GM21737 (cell line): ENCODE results near the gene TBX3.

Source experiments
- ATAC-seq: cut with Tn5 transposase; IDR thresholded peaks from one replicate; pipeline ENCODE4 v1.9.1; 2021; ENCODE audit warnings: mild to moderate bottlenecking, moderate library complexity; ENCODE audit not compliant: unreplicated experiment

Gene TBX3

DNA sequence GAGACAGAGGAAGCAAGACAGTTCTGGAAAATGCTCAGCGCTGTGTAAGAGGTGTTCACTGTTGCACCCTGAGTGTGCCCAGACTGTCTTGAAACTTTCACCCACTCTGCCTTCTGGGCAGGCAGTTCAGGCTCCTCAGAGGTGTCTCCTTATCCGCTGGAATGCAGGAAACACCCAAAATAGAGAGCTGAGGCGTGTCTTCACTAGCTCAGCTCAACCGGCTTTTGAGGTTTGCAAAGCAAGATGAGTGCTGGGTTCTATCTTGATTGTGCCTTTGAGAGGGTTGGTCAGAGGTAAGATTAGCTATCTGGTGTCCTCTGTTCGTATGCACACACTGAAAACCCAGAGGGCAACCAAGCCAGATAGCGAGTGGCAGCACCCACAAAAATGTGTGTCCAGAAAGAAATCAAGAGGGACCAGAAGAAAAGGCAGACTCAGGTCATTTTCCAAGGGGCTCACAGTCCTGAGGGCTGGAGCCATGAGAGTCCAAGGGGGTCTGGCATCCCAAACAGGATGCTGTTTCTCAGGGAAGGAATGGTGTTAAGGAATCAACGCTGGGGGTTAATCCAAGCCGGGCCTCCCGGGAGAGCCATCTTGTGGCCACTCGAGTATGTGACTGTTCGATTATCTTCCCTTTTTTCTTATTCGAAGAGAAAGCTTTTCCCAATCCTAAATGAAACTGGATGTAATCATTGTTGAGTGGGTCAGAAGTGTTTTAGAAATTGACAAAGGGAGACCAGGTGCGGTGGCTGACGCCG lies 47.1 kb downstream of the TBX3 start:
- no peak for ATAC-seq

DNA sequence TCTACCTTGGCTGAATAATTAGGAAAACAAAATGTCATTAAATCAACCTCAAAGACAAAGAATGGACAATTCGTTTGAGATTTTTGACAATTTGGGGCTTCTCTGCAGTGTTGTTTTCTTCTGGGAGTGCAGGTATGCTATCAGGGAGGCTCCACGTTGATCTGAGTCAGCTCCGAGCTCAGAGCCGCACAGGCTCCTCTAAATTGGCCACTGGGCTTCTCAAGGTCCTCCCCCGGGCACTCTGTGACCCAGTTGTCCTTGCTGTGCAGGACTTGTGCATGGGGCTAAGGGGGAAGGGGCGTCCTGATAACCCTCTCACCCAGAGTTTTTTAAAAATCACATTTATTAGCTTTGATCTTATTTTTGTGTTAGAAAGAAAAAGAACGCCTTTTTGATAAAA lies 52.7 kb downstream of the TBX3 start:
- ATAC-seq, result no peak

DNA sequence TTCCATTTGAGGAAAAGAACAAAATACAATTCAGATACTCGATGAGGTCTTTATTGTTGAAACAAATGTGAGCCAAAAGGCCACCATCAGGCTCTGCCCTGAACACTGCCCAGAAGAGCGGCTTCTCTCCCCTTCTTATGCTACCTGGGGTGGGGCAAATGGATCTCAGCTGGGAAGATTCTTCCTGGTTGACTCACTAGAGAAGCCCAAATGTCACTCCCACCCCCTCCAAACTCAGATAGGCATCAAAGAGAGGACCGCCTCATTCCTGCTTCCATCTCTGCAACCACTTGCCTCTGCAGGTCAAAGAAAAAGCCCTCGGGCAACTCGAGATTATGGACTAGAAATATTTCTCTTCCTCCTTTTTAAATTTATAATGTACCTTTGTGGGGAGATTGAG lies 55.8 kb downstream of the TBX3 start:
- ATAC-seq, result no peak

DNA sequence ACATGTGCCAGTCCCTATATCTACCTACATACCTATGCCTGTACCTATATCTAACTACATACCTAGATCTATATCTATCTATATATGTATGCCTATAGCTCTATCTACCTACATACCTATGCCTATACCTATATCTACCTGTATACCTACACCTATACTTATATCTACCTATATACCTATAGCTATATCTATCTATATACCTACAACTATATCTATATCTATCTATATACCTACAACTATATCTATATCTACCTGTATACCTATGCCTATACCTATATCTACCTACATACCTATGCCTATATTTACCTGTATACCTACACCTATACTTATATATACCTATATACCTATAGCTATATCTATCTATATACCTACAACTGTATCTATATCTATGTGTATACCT lies 56.6 kb downstream of the TBX3 start:
- ATAC-seq, result no peak

DNA sequence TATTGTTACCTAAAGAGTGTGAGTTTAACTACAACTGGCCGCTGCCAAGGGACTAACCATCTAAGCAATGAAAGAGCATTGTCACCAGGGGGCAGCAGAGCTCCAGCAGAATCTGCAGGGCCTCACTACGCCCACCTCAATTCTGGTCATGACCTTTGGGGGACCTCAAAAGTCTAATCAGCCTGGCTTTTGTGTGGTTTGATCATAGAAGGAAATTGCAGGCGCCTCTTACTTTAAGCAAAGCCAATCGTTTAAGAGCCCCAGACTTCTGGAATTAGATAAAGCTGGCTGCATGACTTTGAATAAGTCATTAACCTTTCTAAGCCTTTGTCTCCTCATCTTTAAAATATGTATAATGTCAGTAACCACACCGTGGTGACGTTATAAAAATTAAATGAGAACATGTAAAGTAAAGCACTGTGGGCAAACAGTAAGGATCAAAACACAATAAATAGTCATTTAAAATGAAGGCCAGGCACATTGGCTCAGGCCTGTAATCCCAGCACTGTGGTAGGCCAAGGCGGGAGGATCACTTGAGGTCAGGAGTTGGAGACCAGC lies 58.6 kb downstream of the TBX3 start:
- no peak for ATAC-seq

DNA sequence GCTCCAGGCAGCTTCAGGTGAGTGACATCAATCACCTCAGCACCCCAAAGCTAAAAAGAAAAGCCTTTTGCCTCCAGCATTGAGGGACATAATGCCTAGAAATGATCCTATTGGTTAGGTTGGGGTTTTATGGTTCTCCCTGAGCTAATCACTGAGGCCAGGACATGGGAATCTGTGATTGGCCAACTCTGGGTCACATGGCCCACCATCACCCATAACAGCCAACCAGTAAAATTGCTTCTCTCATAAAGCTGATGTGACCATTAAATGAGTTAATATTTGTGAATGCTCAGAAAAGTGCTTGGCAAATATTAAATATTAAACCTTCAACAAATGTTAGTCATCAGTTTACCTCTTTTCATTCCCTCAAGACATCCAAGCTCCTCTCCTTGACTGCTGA lies 60.2 kb downstream of the TBX3 start:
- no peak for ATAC-seq
